T-cell (primary cell): ENCODE data around the gene MDFIC. TPM values are rescaled to one million over a fixed set of nuclear protein-coding genes. Genes with fewer than 3 reads are reported as not detected.
A peak's percentile ranks its signal among the peaks of the same experiment; 100 is the strongest.

ENCODE experiments used
- ATAC-seq, 4 experiments: fragments of 200-7000 bp in 3 of 4; fragments of 150-1000 bp in 1 of 4; cut with Tn5 transposase; replicated peaks in 1 of 4; 1 replicate in 3 of 4; 2 replicates in 1 of 4; pipeline ENCODE4 v1.10.0; 2021; ENCODE audit warnings: moderate library complexity in 3 of 4, mild to moderate bottlenecking in 2 of 4, moderate number of reproducible peaks in 1 of 4
- CTCF ChIA-PET, 2 donors: fragments of 300-600 bp; sonication (Branson Sonifier 250); formaldehyde crosslinking; loops; one replicate each; lab custom pipeline; 2022; ENCODE audit warnings: antibody characterized with exemption in 2 of 2; lab: Charles Lee
- POLR2A ChIA-PET, 2 donors: fragments of 300-600 bp; sonication (Branson Sonifier 250); formaldehyde crosslinking; loops; one replicate each; lab custom pipeline; 2022; ENCODE audit warnings: antibody characterized with exemption in 2 of 2; lab: Charles Lee
- DNase-seq, 35 experiments: peaks; one replicate each; pipeline versions ENCODE4 v3.0.0 to v3.0.0-alpha.2; 2013 to 2023
- H3K27ac ChIP-seq: one replicate; pipeline ENCODE4 v1.5.1; 2013; ENCODE audit warnings: low read length
- H3K27me3 ChIP-seq, 2 experiments: replicated peaks in 1 of 2; 1 replicate in 1 of 2; 2 replicates in 1 of 2; pipeline versions ENCODE4 v1.6.1 to v1.7.0; 2013; ENCODE audit warnings: low read length in 1 of 2, mixed read lengths in 1 of 2; ENCODE audit not compliant: control insufficient read depth in 2 of 2, insufficient read depth in 2 of 2; ENCODE audit errors: extremely low read depth in 1 of 2
- H3K36me3 ChIP-seq, 2 donors: 1 replicate in 1 of 2; 2 replicates in 1 of 2; pipeline versions ENCODE4 v1.6.1 to v1.7.0; 2013; ENCODE audit warnings: low read length in 1 of 2; ENCODE audit not compliant: control insufficient read depth in 2 of 2, insufficient read depth in 1 of 2; ENCODE audit errors: extremely low read depth in 1 of 2
- H3K4me1 ChIP-seq, 2 experiments: 1 replicate in 1 of 2; 2 replicates in 1 of 2; pipeline versions ENCODE4 v1.6.1 to v1.7.0; 2013; ENCODE audit warnings: low read length in 2 of 2, mixed read lengths in 1 of 2; ENCODE audit not compliant: insufficient read depth in 2 of 2, control insufficient read depth in 1 of 2; ENCODE audit errors: extremely low read depth in 1 of 2
- H3K4me3 ChIP-seq, 2 donors: 1 replicate in 1 of 2; 2 replicates in 1 of 2; pipeline versions ENCODE4 v1.5.1 to v1.7.0; 2013; ENCODE audit warnings: mild to moderate bottlenecking in 2 of 2, low read length in 1 of 2, moderate library complexity in 1 of 2; ENCODE audit not compliant: control insufficient read depth in 1 of 2; ENCODE audit errors: extremely low read depth in 1 of 2
- H3K9me3 ChIP-seq: 2 replicates; pipeline ENCODE4 v1.7.0; 2013
- H3K27ac Mint-ChIP-seq, 2 donors: one replicate each; pipeline ENCODE4 v1.8.0; 2020 to 2021; ENCODE audit warnings: mild to moderate bottlenecking in 2 of 2, mixed read lengths in 2 of 2
- H3K27me3 Mint-ChIP-seq, 2 donors: one replicate each; pipeline ENCODE4 v1.8.0; 2021 to 2022; ENCODE audit warnings: mixed read lengths in 2 of 2
- H3K36me3 Mint-ChIP-seq: one replicate; pipeline ENCODE4 v1.8.0; 2021; ENCODE audit warnings: mixed read lengths
- H3K4me1 Mint-ChIP-seq, 3 donors: one replicate each; pipeline ENCODE4 v1.8.0; 2020 to 2022; ENCODE audit warnings: mixed read lengths in 3 of 3, mild to moderate bottlenecking in 1 of 3
- H3K4me3 Mint-ChIP-seq, 3 donors: one replicate each; pipeline ENCODE4 v1.8.0; 2020 to 2022; ENCODE audit warnings: mild to moderate bottlenecking in 3 of 3, mixed read lengths in 3 of 3, moderate library complexity in 3 of 3
- H3K9me3 Mint-ChIP-seq, 3 donors: one replicate each; pipeline ENCODE4 v1.8.0; 2020 to 2022; ENCODE audit warnings: mixed read lengths in 3 of 3
- WGBS: methylation state at CpG from one replicate; pipeline ENCODE4 v1.1.5; 2013; ENCODE audit warnings: missing lambda C conversion rate; ENCODE audit not compliant: insufficient coverage; 5-methylcytosine and 5-hydroxymethylcytosine counted together
- total RNA-seq, 35 experiments: library from RNA in 6 of 35; stranded (reverse) in 6 of 35; fragments of 120-200 nt in 1 of 35; gene quantifications; one replicate each; pipeline versions ENCODE4 v1.2.1 to v1.2.4 and lab custom pipeline; 2013 to 2026

The MDFIC gene
- total RNA-seq, 5 donors from 2014 or later (not counting 1 experiment from before 2014, with no cell fraction given): 56.3 to 84.6 (median 65.0) TPM

DNA sequence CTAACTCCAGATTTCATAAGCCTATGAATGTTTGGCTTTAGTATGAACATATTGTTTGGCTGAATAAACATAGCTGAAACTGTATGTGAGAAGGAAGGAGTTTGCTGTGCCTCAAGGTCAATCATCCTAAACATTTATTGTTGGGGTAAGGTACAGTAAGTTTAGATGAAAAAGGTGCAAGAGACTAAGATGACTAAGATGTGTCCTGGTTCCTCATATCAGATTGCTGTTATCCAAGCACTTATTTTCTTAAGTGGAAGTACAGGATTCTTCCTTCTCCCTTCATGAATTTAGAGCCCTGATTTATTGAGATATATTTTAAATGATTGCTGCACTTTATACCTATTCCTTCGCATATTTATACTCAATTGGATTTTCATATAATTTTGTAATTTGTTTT lies 12.2 kb downstream of the MDFIC start:
- no peaks in the 10 kb centered on the region for H3K27me3 Mint-ChIP-seq
- DNase-seq (no peak), ATAC-seq (no peak)
- peak overlapping the region in 2 of 3 donors; percentile 5 to 7 for H3K4me3 Mint-ChIP-seq
- peaks cover 15 to 42% of the 10 kb centered on the region in 2 experiments for H3K4me1 ChIP-seq
- peaks cover 12% of the 10 kb centered on the region for H3K36me3 Mint-ChIP-seq
- no peak overlapping the region for H3K27ac Mint-ChIP-seq
- ChIA-PET POLR2A (interaction anchor here in 1 of 2 donors (1.0 kb wide), 2 partner anchors 10 to 11 kb away, joined by 3 to 4 read pairs; no protein-coding TSS in a partner anchor), CTCF (interaction anchor here in 1 of 2 donors (0.7 kb wide), 1 partner anchor 13 kb away, joined by 3 read pairs; no protein-coding TSS in a partner anchor)
- H3K4me1 Mint-ChIP-seq: peaks cover 11 to 39% (median 28%) of the 10 kb centered on the region in 3 donors
- WGBS: no CpG with 5 or more reads among the region's 1 CpG
- H3K9me3 Mint-ChIP-seq: no peaks in the 10 kb centered on the region
- H3K27ac ChIP-seq: no peak overlapping the region
- H3K27me3 ChIP-seq: no peaks in the 10 kb centered on the region
- no peaks in the 10 kb centered on the region for H3K36me3 ChIP-seq
- no peak overlapping the region for H3K4me3 ChIP-seq
- no peaks in the 10 kb centered on the region for H3K9me3 ChIP-seq

DNA sequence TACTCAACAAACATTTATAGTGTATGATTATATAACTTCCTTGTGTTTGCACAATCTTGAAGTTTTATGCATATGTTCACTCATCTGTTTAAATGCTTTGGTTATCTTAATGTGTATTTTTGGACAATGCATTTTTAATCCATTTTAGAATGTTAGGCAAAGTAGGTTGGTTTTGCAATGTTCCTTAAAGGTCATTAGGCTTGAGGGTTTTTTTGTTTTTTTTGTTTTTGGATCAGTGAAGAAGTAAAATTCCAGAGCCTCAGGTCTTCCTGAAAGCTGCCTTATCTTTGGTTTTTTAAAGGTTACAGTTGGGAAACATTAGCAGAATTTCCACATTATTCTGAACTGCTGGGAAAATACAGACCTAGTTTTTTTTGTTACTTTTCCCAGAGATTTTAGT lies 12.8 kb downstream of the MDFIC start:
- no peaks in the 10 kb centered on the region for H3K36me3 ChIP-seq
- Mint-ChIP-seq H3K9me3 (no peaks in the 10 kb centered on the region), H3K4me3 (no peak overlapping the region), H3K36me3 (peaks cover 14% of the 10 kb centered on the region), H3K4me1 (peaks cover 16 to 43% (median 33%) of the 10 kb centered on the region in 3 donors), H3K27ac (no peak overlapping the region), H3K27me3 (no peaks in the 10 kb centered on the region)
- ATAC-seq (no peak), DNase-seq (no peak)
- ChIA-PET CTCF (no interaction called here), POLR2A (interaction anchor here in 1 of 2 donors (1.0 kb wide), 1 partner anchor 11 kb away, joined by 4 read pairs; no protein-coding TSS in a partner anchor)
- H3K27me3 ChIP-seq: no peaks in the 10 kb centered on the region
- no peaks in the 10 kb centered on the region for H3K9me3 ChIP-seq
- peaks cover 9 to 38% of the 10 kb centered on the region in 2 experiments for H3K4me1 ChIP-seq
- H3K4me3 ChIP-seq: no peak overlapping the region
- no peak overlapping the region for H3K27ac ChIP-seq

DNA sequence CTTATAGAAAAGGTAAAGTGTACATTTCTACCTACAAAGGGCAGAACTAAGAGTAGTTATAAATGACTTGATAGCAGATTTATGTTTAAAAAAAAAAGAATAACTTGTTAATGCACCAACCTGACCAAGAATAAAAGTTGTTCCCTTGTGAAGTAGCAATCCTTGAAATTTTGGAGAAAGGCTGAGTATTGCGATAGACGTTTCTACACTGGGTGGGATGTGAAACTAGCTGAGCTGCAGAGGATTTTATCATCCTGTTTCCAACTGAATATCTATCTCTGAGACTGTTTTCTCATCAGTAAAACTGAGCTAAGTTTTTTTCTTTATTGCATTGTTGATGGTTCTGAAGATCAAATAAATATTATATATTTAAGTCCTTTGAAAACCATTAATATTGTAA lies 14.6 kb downstream of the MDFIC start:
- no peak overlapping the region for H3K27ac ChIP-seq
- ATAC-seq: no peak
- POLR2A ChIA-PET: no interaction called here
- H3K36me3 Mint-ChIP-seq: peaks cover 25% of the 10 kb centered on the region
- peak overlapping the region in 1 of 2 donors; percentile 45 for H3K27ac Mint-ChIP-seq
- no peak overlapping the region for H3K4me3 ChIP-seq
- H3K36me3 ChIP-seq: no peaks in the 10 kb centered on the region
- no CpG with 5 or more reads among the region's 2 CpGs for WGBS
- H3K4me1 ChIP-seq: peaks cover 5 to 23% of the 10 kb centered on the region in 2 experiments
- CTCF ChIA-PET: interaction anchor here in 1 of 2 donors (0.6 kb wide), 1 partner anchor 31 kb away, joined by 3 read pairs; no protein-coding TSS in a partner anchor
- no peaks in the 10 kb centered on the region for H3K9me3 Mint-ChIP-seq
- no peak for DNase-seq
- H3K4me1 Mint-ChIP-seq: peaks cover 30 to 57% (median 46%) of the 10 kb centered on the region in 3 donors
- no peaks in the 10 kb centered on the region for H3K27me3 ChIP-seq
- H3K9me3 ChIP-seq: no peaks in the 10 kb centered on the region
- H3K4me3 Mint-ChIP-seq: peak overlapping the region in 2 of 3 donors; percentile 13
- no peaks in the 10 kb centered on the region for H3K27me3 Mint-ChIP-seq

DNA sequence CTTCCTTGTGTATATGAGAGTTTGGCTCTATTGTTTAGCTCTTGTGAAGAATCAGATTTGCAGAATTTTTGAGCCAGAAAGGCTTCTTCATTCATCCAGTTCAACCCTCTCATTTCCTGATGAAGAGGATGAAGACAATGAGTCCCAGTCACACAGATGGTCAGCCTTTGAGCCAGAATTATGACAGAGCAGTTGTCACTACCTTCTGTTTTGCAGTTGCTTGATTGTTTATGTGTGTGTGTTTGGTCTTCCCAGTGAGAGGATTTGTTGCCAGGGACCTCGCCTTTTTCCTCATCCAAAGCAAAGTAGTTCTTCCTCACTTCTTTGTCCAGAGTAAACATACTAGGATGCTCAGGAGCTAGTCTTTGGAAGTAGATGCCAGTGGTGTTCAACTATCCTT lies 15.6 kb downstream of the MDFIC start:
- no peaks in the 10 kb centered on the region for H3K36me3 ChIP-seq
- no peak overlapping the region for H3K27ac ChIP-seq
- Mint-ChIP-seq H3K27me3 (no peaks in the 10 kb centered on the region), H3K4me3 (no peak overlapping the region), H3K4me1 (peaks cover 40 to 66% (median 55%) of the 10 kb centered on the region in 3 donors), H3K36me3 (peaks cover 32% of the 10 kb centered on the region), H3K9me3 (no peaks in the 10 kb centered on the region), H3K27ac (no peak overlapping the region)
- no CpG with 5 or more reads among the region's 1 CpG for WGBS
- H3K4me3 ChIP-seq: no peak overlapping the region
- ChIA-PET CTCF (no interaction called here), POLR2A (no interaction called here)
- DNase-seq (no peak), ATAC-seq (no peak)
- H3K9me3 ChIP-seq: no peaks in the 10 kb centered on the region
- peaks cover 8 to 14% of the 10 kb centered on the region in 2 experiments for H3K4me1 ChIP-seq
- no peaks in the 10 kb centered on the region for H3K27me3 ChIP-seq

DNA sequence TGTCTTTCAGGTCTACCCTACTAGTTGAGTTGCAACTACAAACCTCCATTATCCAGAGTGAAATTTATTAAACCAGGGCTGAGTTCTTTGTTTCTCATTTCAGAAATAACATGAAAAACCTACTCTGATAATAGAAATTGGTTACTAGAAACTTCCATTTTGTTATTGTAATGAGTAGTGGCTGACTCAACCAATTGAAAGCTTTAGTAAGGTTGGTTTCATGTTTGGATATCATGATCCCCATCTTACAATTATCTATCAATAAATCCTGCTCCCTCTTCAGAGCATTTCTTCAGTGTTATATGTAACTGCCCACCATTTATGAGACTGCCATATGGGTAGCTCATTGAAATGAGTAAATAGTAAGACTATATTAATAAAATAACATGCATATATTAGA lies 16.9 kb downstream of the MDFIC start:
- no peaks in the 10 kb centered on the region for H3K9me3 Mint-ChIP-seq
- ChIA-PET CTCF (interaction anchor here in 1 of 2 donors (0.8 to 5.2 kb wide), 8 partner anchors 10 to 90 kb away, joined by 3 to 68 read pairs (median 4); no protein-coding TSS in a partner anchor), POLR2A (no interaction called here)
- H3K36me3 Mint-ChIP-seq: peaks cover 40% of the 10 kb centered on the region
- Histone ChIP-seq H3K36me3 (peaks cover 0 to 9% of the 10 kb centered on the region in 2 donors), H3K4me3 (no peak overlapping the region), H3K4me1 (peaks cover 6 to 7% of the 10 kb centered on the region in 2 experiments), H3K27me3 (no peaks in the 10 kb centered on the region), H3K9me3 (no peaks in the 10 kb centered on the region), H3K27ac (no peak overlapping the region)
- peaks cover 53 to 72% (median 66%) of the 10 kb centered on the region in 3 donors for H3K4me1 Mint-ChIP-seq
- no peak overlapping the region for H3K4me3 Mint-ChIP-seq
- ATAC-seq: no peak
- no peak overlapping the region for H3K27ac Mint-ChIP-seq
- H3K27me3 Mint-ChIP-seq: no peaks in the 10 kb centered on the region
- no peak for DNase-seq

DNA sequence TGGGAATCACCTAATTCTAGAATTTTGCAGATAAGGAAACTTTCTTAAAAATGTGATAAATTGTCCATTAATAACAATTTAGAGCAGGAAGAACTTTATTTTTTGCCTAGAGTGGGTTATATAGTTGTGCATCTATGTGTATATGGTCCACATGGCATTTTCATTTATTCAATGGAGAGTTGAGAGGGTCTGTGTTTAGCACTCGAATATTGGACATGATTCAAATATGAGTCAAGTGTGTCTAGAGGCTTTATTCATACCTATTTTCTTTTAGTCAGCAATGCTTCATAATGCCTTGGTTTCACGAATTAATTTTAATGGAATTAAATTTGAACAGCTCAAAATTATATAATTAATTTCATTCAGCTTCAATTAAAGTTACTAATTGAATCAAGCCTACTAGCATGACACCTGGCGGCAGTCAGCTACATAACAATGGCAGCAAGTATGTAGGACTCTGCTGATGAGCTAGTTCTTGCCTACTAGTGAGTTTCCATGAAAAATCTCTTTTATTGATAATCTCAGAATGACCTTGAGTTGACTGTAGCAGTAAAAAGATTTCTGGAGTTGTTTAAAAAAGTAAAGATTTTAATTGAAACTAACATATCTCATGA lies 17.7 kb downstream of the MDFIC start:
- no peak overlapping the region for H3K27ac Mint-ChIP-seq
- no peak overlapping the region for H3K4me3 Mint-ChIP-seq
- peaks cover 58 to 73% (median 65%) of the 10 kb centered on the region in 3 donors for H3K4me1 Mint-ChIP-seq
- H3K4me3 ChIP-seq: no peak overlapping the region
- no peaks in the 10 kb centered on the region for H3K9me3 ChIP-seq
- peaks cover 1 to 6% of the 10 kb centered on the region in 2 experiments for H3K4me1 ChIP-seq
- H3K36me3 Mint-ChIP-seq: peaks cover 48% of the 10 kb centered on the region
- ChIA-PET CTCF (interaction anchor here in 1 of 2 donors (0.6 to 5.2 kb wide), 13 partner anchors 8 to 811 kb away, joined by 3 to 68 read pairs (median 3); no protein-coding TSS in a partner anchor), POLR2A (interaction anchor here in 1 of 2 donors (0.6 kb wide), 1 partner anchor 17 kb away, joined by 3 read pairs; no protein-coding TSS in a partner anchor)
- no CpG with 5 or more reads among the region's 3 CpGs for WGBS
- no peaks in the 10 kb centered on the region for H3K27me3 ChIP-seq
- no peak for ATAC-seq
- H3K9me3 Mint-ChIP-seq: no peaks in the 10 kb centered on the region
- H3K27ac ChIP-seq: no peak overlapping the region
- no peaks in the 10 kb centered on the region for H3K27me3 Mint-ChIP-seq
- peaks cover 0 to 15% of the 10 kb centered on the region in 2 donors for H3K36me3 ChIP-seq
- DNase-seq: peak in 8 of 35 experiments; percentile 13 to 50 (median 16)
